Smooth muscle cell (in vitro differentiated cells): Measurements from ENCODE around the gene CD82. TPM values are rescaled to one million over a fixed set of nuclear protein-coding genes. Genes with fewer than 3 reads are reported as not detected.

ENCODE experiments used
- DNase-seq: peaks from one replicate; lab custom pipeline; 2025; ENCODE audit not compliant: unreplicated experiment; lab: John Stamatoyannopoulos, UW
- H2AFZ ChIP-seq: fragments of 200-600 bp; sonication (generic); 2 replicates; pipeline ENCODE4 v1.6.0; 2016; ENCODE audit warnings: antibody characterized with exemption, low read depth, mild to moderate bottlenecking
- H3F3A ChIP-seq: fragments of 200-600 bp; sonication (generic); 2 replicates; pipeline ENCODE4 v1.6.0; 2017; ENCODE audit warnings: antibody characterized with exemption, low read depth
- H3K27ac ChIP-seq: fragments of 200-600 bp; sonication (generic); 2 replicates; pipeline ENCODE4 v1.5.1; 2016; ENCODE audit warnings: low read depth, mild to moderate bottlenecking
- H3K27me3 ChIP-seq: fragments of 200-600 bp; sonication (generic); 2 replicates; pipeline ENCODE4 v1.6.1; 2016; ENCODE audit warnings: low read depth, mild to moderate bottlenecking
- H3K36me3 ChIP-seq: fragments of 200-600 bp; sonication (generic); 2 replicates; pipeline ENCODE4 v1.5.1; 2016; ENCODE audit warnings: low read depth
- H3K4me1 ChIP-seq: fragments of 200-600 bp; sonication (generic); 2 replicates; pipeline ENCODE4 v1.5.1; 2016; ENCODE audit warnings: low read depth
- H3K4me2 ChIP-seq: fragments of 200-600 bp; sonication (generic); 2 replicates; pipeline ENCODE4 v1.6.0; 2016; ENCODE audit warnings: mild to moderate bottlenecking
- H3K4me3 ChIP-seq: fragments of 200-600 bp; sonication (generic); 2 replicates; pipeline ENCODE4 v1.5.1; 2016; ENCODE audit warnings: mild to moderate bottlenecking
- H3K79me2 ChIP-seq: fragments of 200-600 bp; sonication (generic); 2 replicates; pipeline ENCODE4 v1.6.0; 2016; ENCODE audit warnings: low read depth, mild to moderate bottlenecking
- H3K9ac ChIP-seq: fragments of 200-600 bp; sonication (generic); 2 replicates; pipeline ENCODE4 v1.6.0; 2016; ENCODE audit warnings: low read depth
- H3K9me3 ChIP-seq: fragments of 200-600 bp; sonication (generic); replicated peaks from 2 replicates; pipeline ENCODE4 v1.5.1; 2016; ENCODE audit warnings: low read depth
- H4K20me1 ChIP-seq: fragments of 200-600 bp; sonication (generic); 2 replicates; pipeline ENCODE4 v1.6.0; 2016; ENCODE audit warnings: low read depth
- WGBS: methylation state at CpG from one replicate; pipeline ENCODE4 v1.1.7; 2016; ENCODE audit warnings: low lambda C conversion rate; 5-methylcytosine and 5-hydroxymethylcytosine counted together
- polyA plus RNA-seq: library from polyadenylated mRNA; unstranded; fragments of >200 nt; fragmentation: Nextera tagmentation; extraction: Ambion mirVana; gene quantifications from 2 replicates; pipeline ENCODE4 v1.2.1, GENCODE V29; 2016
- total RNA-seq: library from RNA; depleted of rRNA; stranded (reverse); fragments of >200 nt; gene quantifications from 2 replicates; pipeline ENCODE4 v1.2.3, GENCODE V29; 2014
- TF ChIP-seq, protein P1 (sequence below): fragments of 200-600 bp; sonication (generic); IDR thresholded peaks from 2 replicates; pipeline ENCODE4 v1.5.1; 2017; ENCODE audit warnings: borderline replicate concordance, mild to moderate bottlenecking, antibody characterized with exemption; ENCODE audit not compliant: insufficient read depth, poor library complexity, severe bottlenecking

CD82 gene
- total and polyA plus RNA-seq, 2 experiments from 2014 or later: 58.6 to 270 TPM

DNA sequence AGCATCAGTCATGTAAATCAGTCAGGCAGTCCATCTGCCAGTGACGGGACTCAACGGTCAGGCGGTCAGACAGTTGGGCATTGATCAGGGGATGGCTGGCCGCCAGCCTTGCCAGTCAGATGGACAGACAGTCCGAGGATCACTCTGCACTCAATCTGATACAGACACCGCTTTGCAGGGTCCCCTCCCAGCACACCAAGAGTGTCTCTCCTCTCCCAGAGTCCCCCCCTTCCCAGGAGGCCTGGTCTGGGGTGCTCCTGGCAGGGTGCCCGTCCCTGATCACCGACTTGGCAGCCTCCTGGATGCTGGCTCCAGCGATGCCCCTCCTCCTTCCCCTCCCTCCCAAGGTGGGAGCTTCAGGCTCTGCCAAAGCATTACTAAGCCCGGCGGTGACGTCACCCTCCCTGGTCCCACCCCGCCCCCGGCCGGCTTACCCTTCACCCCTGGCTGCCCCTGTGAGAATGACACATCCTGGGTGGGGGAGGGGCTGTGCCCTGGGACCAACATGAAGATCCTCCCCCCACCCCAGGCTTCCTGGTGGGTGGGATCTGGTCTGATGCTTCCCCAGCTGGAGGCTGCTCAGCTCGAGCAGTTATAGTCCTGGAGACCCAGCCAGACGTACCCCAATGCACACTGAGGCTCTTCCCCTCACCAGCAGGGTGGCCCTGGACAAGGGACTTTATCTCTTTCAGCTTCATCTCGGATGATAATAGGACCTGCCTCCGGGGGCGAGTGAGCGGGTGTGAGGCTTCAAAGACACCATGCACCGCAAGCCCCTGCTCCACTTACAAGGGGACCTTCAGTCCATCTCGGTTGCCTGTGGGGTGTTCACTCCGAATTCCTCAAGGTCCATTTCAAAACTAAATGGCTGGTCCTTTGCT, 69.2 kb downstream of the CD82 start:
- Histone ChIP-seq H3K4me1 (no peaks in the 10 kb centered on the region), H3K27me3 (peaks cover 6% of the 10 kb centered on the region), H3K9ac (no peak overlapping the region), H3K27ac (no peak overlapping the region), H3K9me3 (no peaks in the 10 kb centered on the region), H3K79me2 (no peaks in the 10 kb centered on the region), H4K20me1 (no peaks in the 10 kb centered on the region), H3K4me3 (no peak overlapping the region), H3K36me3 (no peaks in the 10 kb centered on the region), H2AFZ (no peak overlapping the region), H3K4me2 (peak overlapping the region; percentile 54), H3F3A (no peaks in the 10 kb centered on the region)
- DNase-seq: peak; percentile 32
- TF ChIP-seq, protein P1, sequence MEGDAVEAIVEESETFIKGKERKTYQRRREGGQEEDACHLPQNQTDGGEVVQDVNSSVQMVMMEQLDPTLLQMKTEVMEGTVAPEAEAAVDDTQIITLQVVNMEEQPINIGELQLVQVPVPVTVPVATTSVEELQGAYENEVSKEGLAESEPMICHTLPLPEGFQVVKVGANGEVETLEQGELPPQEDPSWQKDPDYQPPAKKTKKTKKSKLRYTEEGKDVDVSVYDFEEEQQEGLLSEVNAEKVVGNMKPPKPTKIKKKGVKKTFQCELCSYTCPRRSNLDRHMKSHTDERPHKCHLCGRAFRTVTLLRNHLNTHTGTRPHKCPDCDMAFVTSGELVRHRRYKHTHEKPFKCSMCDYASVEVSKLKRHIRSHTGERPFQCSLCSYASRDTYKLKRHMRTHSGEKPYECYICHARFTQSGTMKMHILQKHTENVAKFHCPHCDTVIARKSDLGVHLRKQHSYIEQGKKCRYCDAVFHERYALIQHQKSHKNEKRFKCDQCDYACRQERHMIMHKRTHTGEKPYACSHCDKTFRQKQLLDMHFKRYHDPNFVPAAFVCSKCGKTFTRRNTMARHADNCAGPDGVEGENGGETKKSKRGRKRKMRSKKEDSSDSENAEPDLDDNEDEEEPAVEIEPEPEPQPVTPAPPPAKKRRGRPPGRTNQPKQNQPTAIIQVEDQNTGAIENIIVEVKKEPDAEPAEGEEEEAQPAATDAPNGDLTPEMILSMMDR: no peak
- 59% methylated on average over 19 of the region's 24 CpGs for WGBS

DNA sequence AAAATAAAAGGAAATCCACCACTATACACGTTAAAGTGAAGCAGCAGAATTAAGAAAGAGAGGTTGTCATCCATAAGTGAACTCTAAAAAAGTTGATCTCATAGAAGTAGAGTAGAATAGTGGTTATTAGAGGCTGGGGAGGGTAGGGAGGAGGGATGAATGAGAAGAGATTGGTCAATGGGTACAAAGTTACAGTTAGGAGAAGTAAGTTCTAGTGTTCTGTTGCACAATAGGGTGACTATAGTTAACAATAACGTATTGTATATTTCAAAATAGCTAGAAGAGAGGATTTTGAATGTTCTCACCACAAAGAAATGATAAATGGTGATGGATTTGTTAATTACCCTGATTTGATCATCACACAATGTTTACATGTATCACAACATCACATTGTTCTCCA, 72.0 kb downstream of the CD82 start:
- Histone ChIP-seq H3K79me2 (no peaks in the 10 kb centered on the region), H3K4me2 (no peak overlapping the region), H3F3A (no peaks in the 10 kb centered on the region), H3K27me3 (peaks cover 6% of the 10 kb centered on the region), H3K4me3 (no peak overlapping the region), H3K4me1 (no peaks in the 10 kb centered on the region), H3K36me3 (no peaks in the 10 kb centered on the region), H3K27ac (no peak overlapping the region), H3K9me3 (no peaks in the 10 kb centered on the region), H3K9ac (no peak overlapping the region), H4K20me1 (no peaks in the 10 kb centered on the region), H2AFZ (no peak overlapping the region)
- TF ChIP-seq, protein P1: no peak
- DNase-seq: no peak
- 82% methylated on average over 2 of the region's 2 CpGs for WGBS

DNA sequence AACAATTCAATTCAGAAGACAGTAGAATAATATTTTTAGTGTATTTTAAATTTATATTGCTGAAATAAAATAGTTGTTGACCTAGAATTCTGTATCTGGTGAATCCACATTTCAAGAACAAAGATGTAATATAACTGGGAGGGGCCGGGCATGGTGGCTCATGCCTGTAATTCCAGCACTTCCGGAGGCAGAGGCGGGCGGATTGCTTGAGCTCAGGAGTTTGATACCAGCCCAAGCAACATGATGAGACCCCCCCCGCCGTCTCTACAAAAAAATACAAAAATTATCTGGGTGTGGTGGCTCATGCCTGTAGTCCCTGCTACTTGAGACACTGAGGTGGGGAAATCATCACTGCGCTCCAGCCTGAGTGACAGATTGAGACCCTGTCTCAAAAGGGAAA, 72.6 kb downstream of the CD82 start:
- Histone ChIP-seq H3K27ac (no peak overlapping the region), H3K79me2 (no peaks in the 10 kb centered on the region), H3K27me3 (peaks cover 6% of the 10 kb centered on the region), H3F3A (no peaks in the 10 kb centered on the region), H2AFZ (no peak overlapping the region), H4K20me1 (no peaks in the 10 kb centered on the region), H3K4me1 (no peaks in the 10 kb centered on the region), H3K9me3 (no peaks in the 10 kb centered on the region), H3K4me3 (no peak overlapping the region), H3K4me2 (no peak overlapping the region), H3K36me3 (no peaks in the 10 kb centered on the region), H3K9ac (no peak overlapping the region)
- DNase-seq: no peak
- 83% methylated on average over 7 of the region's 7 CpGs for WGBS
- TF ChIP-seq, protein P1: no peak

DNA sequence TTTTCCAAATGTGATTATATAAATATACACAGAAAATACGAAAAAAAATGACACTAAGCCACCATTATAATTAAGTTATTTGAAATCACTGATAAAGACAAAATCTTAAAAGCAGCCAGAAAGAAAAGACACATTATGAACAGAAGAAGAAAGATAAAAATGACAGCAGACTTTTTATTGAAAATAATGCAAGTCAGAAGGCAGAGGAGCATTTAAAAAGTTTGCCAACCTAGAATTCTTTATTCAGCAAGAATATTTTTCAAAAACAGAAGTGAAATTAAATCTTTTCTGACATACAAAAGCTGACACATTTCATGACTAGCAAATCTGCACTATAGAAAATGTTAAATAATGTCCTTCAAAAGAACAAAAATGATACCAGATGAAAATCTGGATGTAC, 77.8 kb downstream of the CD82 start:
- no peak for DNase-seq
- Histone ChIP-seq H3K36me3 (no peaks in the 10 kb centered on the region), H3K9ac (no peak overlapping the region), H3F3A (no peaks in the 10 kb centered on the region), H2AFZ (no peak overlapping the region), H3K27ac (no peak overlapping the region), H4K20me1 (no peaks in the 10 kb centered on the region), H3K4me1 (no peaks in the 10 kb centered on the region), H3K4me3 (no peak overlapping the region), H3K9me3 (peaks cover 5% of the 10 kb centered on the region), H3K4me2 (no peak overlapping the region), H3K79me2 (no peaks in the 10 kb centered on the region), H3K27me3 (peaks cover 6% of the 10 kb centered on the region)
- TF ChIP-seq, protein P1: no peak
- WGBS: 90% methylated on average over 1 of the region's 1 CpG
